K562 (cell line): ENCODE measurements around the gene PAFAH1B2. TPM values are rescaled to one million over a fixed set of nuclear protein-coding genes. Genes with fewer than 3 reads are reported as not detected.

Experiments
- DPF2 ChIP-seq: fragments of 450-650 bp; IDR thresholded peaks from 2 replicates; pipeline ENCODE4 v1.6.1; 2016
- FOXJ2 ChIP-seq: fragments of 200-800 bp; sonication (Bioruptor generic); IDR thresholded peaks from 2 replicates; pipeline ENCODE4 v1.6.1; 2016; ENCODE audit warnings: missing genetic modification characterization, missing compliant biosample characterization
- FOXM1 ChIP-seq, 2 experiments: fragments of 450-650 bp in 1 of 2; sonication (generic) in 1 of 2; formaldehyde crosslinking in 1 of 2; IDR thresholded peaks; 2 replicates each; pipeline versions ENCODE4 v1.6.1 to v1.9.0; 2017 to 2022; ENCODE audit warnings: low read depth in 2 of 2, mild to moderate bottlenecking in 2 of 2, missing genetic modification reagents in 1 of 2, moderate library complexity in 1 of 2
- ILF3 ChIP-seq: fragments of 450-650 bp; IDR thresholded peaks from 2 replicates; pipeline ENCODE4 v1.6.1; 2018; ENCODE audit warnings: antibody characterized with exemption, mild to moderate bottlenecking, moderate library complexity, borderline replicate concordance
- PHB2 ChIP-seq: fragments of 450-650 bp; IDR thresholded peaks from 2 replicates; pipeline ENCODE4 v1.6.1; 2017; ENCODE audit warnings: low read depth
- TCF3 ChIP-seq: sonication (generic); formaldehyde crosslinking; IDR thresholded peaks from 2 replicates; pipeline ENCODE4 v1.4.0; 2020; ENCODE audit warnings: mild to moderate bottlenecking, missing genetic modification reagents
- ZNF175 ChIP-seq: fragments of 200-800 bp; sonication (Bioruptor generic); IDR thresholded peaks from 2 replicates; pipeline ENCODE4 v1.6.1; 2016; ENCODE audit warnings: low read depth, mild to moderate bottlenecking, missing genetic modification characterization, missing compliant biosample characterization
- polyA plus RNA-seq, 8 experiments: library from polyadenylated mRNA; depleted of rRNA in 4 of 8; stranded (reverse) in 5 of 8; unstranded in 3 of 8; fragments of >200 nt; fragmentation: Nextera tagmentation in 2 of 8; fragmentation: Illumina TruSeq in 1 of 8; extraction: Ambion mirVana in 2 of 8; extraction: Trizol in 1 of 8; gene quantifications; 2 replicates each; pipeline versions ENCODE4 v1.2.1 to v1.2.3, GENCODE V29; 2011 to 2014; ENCODE audit warnings: inconsistent platforms in 1 of 8, missing spikeins in 1 of 8
- total RNA-seq, 7 experiments: library from RNA; depleted of rRNA in 6 of 7; stranded (reverse); fragments of >200 nt in 6 of 7; fragmentation: Illumina TruSeq in 2 of 7; extraction: Trizol in 2 of 7; gene quantifications; 2 replicates each; pipeline versions ENCODE4 v1.2.1 to v1.2.3, GENCODE V29; 2011 to 2021; ENCODE audit warnings: low replicate concordance in 1 of 7
- TF ChIP-seq, protein P1 (sequence below): sonication (generic); formaldehyde crosslinking; IDR thresholded peaks from 2 replicates; pipeline ENCODE4 v1.8.0; 2022; ENCODE audit warnings: mild to moderate bottlenecking, missing genetic modification reagents
- TF ChIP-seq, protein P2 (sequence below): IDR thresholded peaks from 2 replicates; pipeline ENCODE4 v1.6.1; 2012; ENCODE audit warnings: low read depth, low read length, improper control_type of control experiment, borderline replicate concordance

PAFAH1B2 gene
- total and polyA plus RNA-seq, 9 of the 15 experiments (the other 6 are each of a cell fraction or from before 2014, with no cell fraction given), result 27.8 to 94.7 (median 64.9) TPM

DNA sequence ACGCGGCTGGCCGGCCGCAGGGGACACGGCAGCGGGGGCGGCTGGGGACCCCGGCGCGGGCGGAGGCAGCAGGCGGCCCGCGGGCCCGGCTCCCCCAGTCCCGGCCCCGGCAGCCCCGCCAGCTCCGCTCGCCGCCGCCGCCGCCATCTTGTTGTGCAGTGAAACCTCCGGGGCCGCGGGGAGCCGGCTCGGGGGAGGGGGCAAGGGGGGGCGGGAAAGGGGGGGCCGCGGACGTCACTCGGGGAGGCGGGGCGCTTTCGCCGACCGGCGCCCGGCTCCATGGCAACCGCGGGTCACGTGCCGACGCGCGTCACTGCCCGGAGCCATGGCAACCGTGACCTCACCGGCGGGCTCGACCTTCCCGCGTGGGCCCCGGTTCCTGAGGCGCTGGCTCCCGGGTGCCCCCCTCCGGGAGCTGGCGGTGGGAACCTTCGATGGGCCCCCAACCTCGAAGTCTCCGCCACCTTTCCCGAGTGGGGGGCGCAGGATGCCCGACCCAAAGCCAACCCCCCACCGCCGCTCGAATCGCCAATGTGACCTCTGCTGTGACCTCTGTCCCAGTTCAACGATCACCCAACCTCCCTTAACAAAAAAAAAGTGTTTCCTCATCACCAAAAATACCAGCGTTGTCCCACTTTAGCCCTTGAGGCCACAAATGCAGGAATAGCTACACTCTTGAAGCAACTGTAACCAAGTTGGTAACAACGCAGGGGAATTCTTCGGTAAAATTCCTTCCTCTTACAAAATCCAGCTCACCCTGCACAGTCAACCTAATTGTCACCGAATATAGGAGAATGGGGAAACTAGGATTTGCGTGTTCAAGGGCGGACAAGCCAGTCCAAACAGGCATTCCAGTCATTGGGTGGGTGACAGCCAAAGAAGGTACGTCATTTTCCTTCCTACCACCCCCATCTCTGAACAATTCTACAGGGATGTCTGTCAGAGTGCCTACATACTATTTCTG is 45.5 kb upstream of the PAFAH1B2 start, which contains the start of gene SIK3 (continued):
- TF ChIP-seq ZNF175 (CRISPR knock-in tag) (peak; percentile 92), FOXJ2 (tag) (peak; percentile 89), FOXM1 (IDR thresholded peaks at IDR 0.05; ENCODE audit: low read depth) (no peak), FOXM1 (CRISPR knock-in tag; IDR thresholded peaks at IDR 0.05; ENCODE audit: low read depth) (peak; percentile 71), TCF3 (no peak), DPF2 (peak; percentile 63), PHB2 (no peak), ILF3 (no peak; the same call in 1 of the 2 replicates)
- TF ChIP-seq, protein P1, sequence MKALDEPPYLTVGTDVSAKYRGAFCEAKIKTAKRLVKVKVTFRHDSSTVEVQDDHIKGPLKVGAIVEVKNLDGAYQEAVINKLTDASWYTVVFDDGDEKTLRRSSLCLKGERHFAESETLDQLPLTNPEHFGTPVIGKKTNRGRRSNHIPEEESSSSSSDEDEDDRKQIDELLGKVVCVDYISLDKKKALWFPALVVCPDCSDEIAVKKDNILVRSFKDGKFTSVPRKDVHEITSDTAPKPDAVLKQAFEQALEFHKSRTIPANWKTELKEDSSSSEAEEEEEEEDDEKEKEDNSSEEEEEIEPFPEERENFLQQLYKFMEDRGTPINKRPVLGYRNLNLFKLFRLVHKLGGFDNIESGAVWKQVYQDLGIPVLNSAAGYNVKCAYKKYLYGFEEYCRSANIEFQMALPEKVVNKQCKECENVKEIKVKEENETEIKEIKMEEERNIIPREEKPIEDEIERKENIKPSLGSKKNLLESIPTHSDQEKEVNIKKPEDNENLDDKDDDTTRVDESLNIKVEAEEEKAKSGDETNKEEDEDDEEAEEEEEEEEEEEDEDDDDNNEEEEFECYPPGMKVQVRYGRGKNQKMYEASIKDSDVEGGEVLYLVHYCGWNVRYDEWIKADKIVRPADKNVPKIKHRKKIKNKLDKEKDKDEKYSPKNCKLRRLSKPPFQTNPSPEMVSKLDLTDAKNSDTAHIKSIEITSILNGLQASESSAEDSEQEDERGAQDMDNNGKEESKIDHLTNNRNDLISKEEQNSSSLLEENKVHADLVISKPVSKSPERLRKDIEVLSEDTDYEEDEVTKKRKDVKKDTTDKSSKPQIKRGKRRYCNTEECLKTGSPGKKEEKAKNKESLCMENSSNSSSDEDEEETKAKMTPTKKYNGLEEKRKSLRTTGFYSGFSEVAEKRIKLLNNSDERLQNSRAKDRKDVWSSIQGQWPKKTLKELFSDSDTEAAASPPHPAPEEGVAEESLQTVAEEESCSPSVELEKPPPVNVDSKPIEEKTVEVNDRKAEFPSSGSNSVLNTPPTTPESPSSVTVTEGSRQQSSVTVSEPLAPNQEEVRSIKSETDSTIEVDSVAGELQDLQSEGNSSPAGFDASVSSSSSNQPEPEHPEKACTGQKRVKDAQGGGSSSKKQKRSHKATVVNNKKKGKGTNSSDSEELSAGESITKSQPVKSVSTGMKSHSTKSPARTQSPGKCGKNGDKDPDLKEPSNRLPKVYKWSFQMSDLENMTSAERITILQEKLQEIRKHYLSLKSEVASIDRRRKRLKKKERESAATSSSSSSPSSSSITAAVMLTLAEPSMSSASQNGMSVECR (CRISPR knock-in tag), result peak; percentile 59
- TF ChIP-seq, protein P2, sequence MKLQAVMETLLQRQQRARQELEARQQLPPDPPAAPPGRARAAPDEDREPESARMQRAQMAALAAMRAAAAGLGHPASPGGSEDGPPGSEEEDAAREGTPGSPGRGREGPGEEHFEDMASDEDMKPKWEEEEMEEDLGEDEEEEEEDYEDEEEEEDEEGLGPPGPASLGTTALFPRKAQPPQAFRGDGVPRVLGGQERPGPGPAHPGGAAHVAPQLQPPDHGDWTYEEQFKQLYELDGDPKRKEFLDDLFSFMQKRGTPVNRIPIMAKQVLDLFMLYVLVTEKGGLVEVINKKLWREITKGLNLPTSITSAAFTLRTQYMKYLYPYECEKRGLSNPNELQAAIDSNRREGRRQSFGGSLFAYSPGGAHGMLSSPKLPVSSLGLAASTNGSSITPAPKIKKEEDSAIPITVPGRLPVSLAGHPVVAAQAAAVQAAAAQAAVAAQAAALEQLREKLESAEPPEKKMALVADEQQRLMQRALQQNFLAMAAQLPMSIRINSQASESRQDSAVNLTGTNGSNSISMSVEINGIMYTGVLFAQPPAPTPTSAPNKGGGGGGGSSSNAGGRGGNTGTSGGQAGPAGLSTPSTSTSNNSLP, result no peak
